Measurements from ENCODE around the gene SIPA1L3. TPM values are rescaled to one million over a fixed set of nuclear protein-coding genes. Genes with fewer than 3 reads are reported as not detected.
A peak's percentile ranks its signal among the peaks of the same experiment; 100 is the strongest.

Gene SIPA1L3
- total RNA-seq, 1 donor from 2014 or later: 3.4 TPM

- Histone ChIP-seq H3K36me3 (ENCODE audit: control insufficient read depth, insufficient read depth, low read length) (no peaks in the 10 kb centered on the region), H3K27me3 (ENCODE audit: control insufficient read depth, insufficient read depth, low read length) (no peaks in the 10 kb centered on the region), H3K4me3 (ENCODE audit: low read depth, low read length) (no peak overlapping the region)
- DNase-seq (ENCODE audit: low read depth): no peak
- TF ChIP-seq CTCF (IDR thresholded peaks at IDR 0.05; ENCODE audit: insufficient read depth, low read length, severe bottlenecking): no peak
- no peak for FAIRE-seq
Measured at GRCh38 chr19:38057959-38058690, 151.1 kb downstream of the SIPA1L3 start.

GRCh38 chr19:38059897-38060296 lies 152.9 kb downstream of the SIPA1L3 start:
- Histone ChIP-seq H3K36me3 (ENCODE audit: control insufficient read depth, insufficient read depth, low read length) (no peaks in the 10 kb centered on the region), H3K27me3 (ENCODE audit: control insufficient read depth, insufficient read depth, low read length) (no peaks in the 10 kb centered on the region), H3K4me3 (ENCODE audit: low read depth, low read length) (no peak overlapping the region)
- peak; percentile 26 for DNase-seq (ENCODE audit: low read depth)
- no peak for FAIRE-seq
- no peak for TF ChIP-seq CTCF (IDR thresholded peaks at IDR 0.05; ENCODE audit: insufficient read depth, low read length, severe bottlenecking)

- TF ChIP-seq CTCF (IDR thresholded peaks at IDR 0.05; ENCODE audit: insufficient read depth, low read length, severe bottlenecking): no peak
- DNase-seq (ENCODE audit: low read depth) (no peak), FAIRE-seq (no peak)
- Histone ChIP-seq H3K27me3 (ENCODE audit: control insufficient read depth, insufficient read depth, low read length) (no peaks in the 10 kb centered on the region), H3K4me3 (ENCODE audit: low read depth, low read length) (no peak overlapping the region), H3K36me3 (ENCODE audit: control insufficient read depth, insufficient read depth, low read length) (no peaks in the 10 kb centered on the region)
Measured at GRCh38 chr19:38060331-38060730, 153.3 kb downstream of the SIPA1L3 start.

- Histone ChIP-seq H3K4me3 (ENCODE audit: low read depth, low read length) (no peak overlapping the region), H3K27me3 (ENCODE audit: control insufficient read depth, insufficient read depth, low read length) (no peaks in the 10 kb centered on the region), H3K36me3 (ENCODE audit: control insufficient read depth, insufficient read depth, low read length) (no peaks in the 10 kb centered on the region)
- DNase-seq (ENCODE audit: low read depth) (peak; percentile 35), FAIRE-seq (no peak)
- TF ChIP-seq CTCF (IDR thresholded peaks at IDR 0.05; ENCODE audit: insufficient read depth, low read length, severe bottlenecking): no peak
Measured at GRCh38 chr19:38061294-38061693, 154.3 kb downstream of the SIPA1L3 start.

- H3K27me3 ChIP-seq (ENCODE audit: control insufficient read depth, insufficient read depth, low read length): no peaks in the 10 kb centered on the region
- FAIRE-seq: no peak
- TF ChIP-seq CTCF (IDR thresholded peaks at IDR 0.05; ENCODE audit: insufficient read depth, low read length, severe bottlenecking): no peak
- no peaks in the 10 kb centered on the region for H3K36me3 ChIP-seq (ENCODE audit: control insufficient read depth, insufficient read depth, low read length)
- no peak overlapping the region for H3K4me3 ChIP-seq (ENCODE audit: low read depth, low read length)
- no peak for DNase-seq (ENCODE audit: low read depth)
Measured at GRCh38 chr19:38062959-38063761, 156.2 kb downstream of the SIPA1L3 start.
